ENCODE results near the gene P3H2.
A peak's percentile ranks its signal among the peaks of the same experiment; 100 is the strongest.

The P3H2 gene

GRCh38 chr3:190127797-190128196, 7.1 kb upstream of the P3H2 start:
- no peak for FAIRE-seq
- DNase-seq (ENCODE audit: insufficient read length, low spot score), result no peak
- TF ChIP-seq POU2F2 (IDR thresholded peaks at IDR 0.05; ENCODE audit: low read depth, low read length) (no peak), TAF1 (IDR thresholded peaks at IDR 0.05; ENCODE audit: low read depth, low read length) (no peak), POLR2A (IDR thresholded peaks at IDR 0.05; ENCODE audit: low read depth, low read length) (no peak), SPI1 (IDR thresholded peaks at IDR 0.05; ENCODE audit: low read depth, low read length) (no peak), POLR2AphosphoS5 (IDR thresholded peaks at IDR 0.05; ENCODE audit: low read depth, low read length) (no peak), PAX5 (IDR thresholded peaks at IDR 0.05; ENCODE audit: insufficient read depth, low read length, severe bottlenecking) (no peak)

- TF ChIP-seq PAX5 (IDR thresholded peaks at IDR 0.05; ENCODE audit: insufficient read depth, low read length, severe bottlenecking), result no peak
- no peak for TF ChIP-seq POLR2AphosphoS5 (IDR thresholded peaks at IDR 0.05; ENCODE audit: low read depth, low read length)
- no peak for FAIRE-seq
- DNase-seq (ENCODE audit: insufficient read length, low spot score), result no peak
Observed at GRCh38 chr3:190127195-190127594, 6.5 kb upstream of the P3H2 start.

GRCh38 chr3:190125436-190126068, 4.9 kb upstream of the P3H2 start:
- DNase-seq (ENCODE audit: insufficient read length, low spot score) (no peak), FAIRE-seq (no peak)
- no peak for TF ChIP-seq PAX5 (IDR thresholded peaks at IDR 0.05; ENCODE audit: insufficient read depth, low read length, severe bottlenecking)
- TF ChIP-seq POLR2AphosphoS5 (IDR thresholded peaks at IDR 0.05; ENCODE audit: low read depth, low read length), result no peak
- no peak for TF ChIP-seq POU2F2 (IDR thresholded peaks at IDR 0.05; ENCODE audit: low read depth, low read length)
- TF ChIP-seq POLR2A (IDR thresholded peaks at IDR 0.05; ENCODE audit: low read depth, low read length), result no peak

GRCh38 chr3:190124067-190124466, 3.4 kb upstream of the P3H2 start:
- FAIRE-seq (no peak), DNase-seq (ENCODE audit: insufficient read length, low spot score) (no peak)

GRCh38 chr3:190122198-190122771, 1.6 kb upstream of the P3H2 start:
- TF ChIP-seq PAX5 (IDR thresholded peaks at IDR 0.05; ENCODE audit: insufficient read depth, low read length, severe bottlenecking) (no peak), POLR2A (IDR thresholded peaks at IDR 0.05; ENCODE audit: low read depth, low read length) (no peak), TAF1 (IDR thresholded peaks at IDR 0.05; ENCODE audit: low read depth, low read length) (no peak), POLR2AphosphoS5 (IDR thresholded peaks at IDR 0.05; ENCODE audit: low read depth, low read length) (no peak), SPI1 (IDR thresholded peaks at IDR 0.05; ENCODE audit: low read depth, low read length) (no peak), POU2F2 (IDR thresholded peaks at IDR 0.05; ENCODE audit: low read depth, low read length) (no peak)
- FAIRE-seq (no peak), DNase-seq (ENCODE audit: insufficient read length, low spot score) (no peak)

More at GRCh38 chr3:190124067-190124466, 3.4 kb upstream of the P3H2 start:
- TF ChIP-seq POLR2AphosphoS5 (IDR thresholded peaks at IDR 0.05; ENCODE audit: low read depth, low read length) (no peak), TAF1 (IDR thresholded peaks at IDR 0.05; ENCODE audit: low read depth, low read length) (no peak), POLR2A (IDR thresholded peaks at IDR 0.05; ENCODE audit: low read depth, low read length) (no peak), PAX5 (IDR thresholded peaks at IDR 0.05; ENCODE audit: insufficient read depth, low read length, severe bottlenecking) (no peak), SPI1 (IDR thresholded peaks at IDR 0.05; ENCODE audit: low read depth, low read length) (no peak), POU2F2 (IDR thresholded peaks at IDR 0.05; ENCODE audit: low read depth, low read length) (no peak)

GRCh38 chr3:190121383-190121782, 686 bp upstream of the P3H2 start:
- TF ChIP-seq PAX5 (IDR thresholded peaks at IDR 0.05; ENCODE audit: insufficient read depth, low read length, severe bottlenecking) (no peak), POLR2AphosphoS5 (IDR thresholded peaks at IDR 0.05; ENCODE audit: low read depth, low read length) (no peak), POU2F2 (IDR thresholded peaks at IDR 0.05; ENCODE audit: low read depth, low read length) (no peak), TAF1 (IDR thresholded peaks at IDR 0.05; ENCODE audit: low read depth, low read length) (no peak), POLR2A (IDR thresholded peaks at IDR 0.05; ENCODE audit: low read depth, low read length) (no peak)
- no peak for FAIRE-seq
- DNase-seq (ENCODE audit: insufficient read length, low spot score), result no peak

- TF ChIP-seq POU2F2 (IDR thresholded peaks at IDR 0.05; ENCODE audit: low read depth, low read length) (no peak), TAF1 (IDR thresholded peaks at IDR 0.05; ENCODE audit: low read depth, low read length) (no peak), POLR2AphosphoS5 (IDR thresholded peaks at IDR 0.05; ENCODE audit: low read depth, low read length) (no peak), SPI1 (IDR thresholded peaks at IDR 0.05; ENCODE audit: low read depth, low read length) (no peak), PAX5 (IDR thresholded peaks at IDR 0.05; ENCODE audit: insufficient read depth, low read length, severe bottlenecking) (no peak), POLR2A (IDR thresholded peaks at IDR 0.05; ENCODE audit: low read depth, low read length) (no peak)
- DNase-seq (ENCODE audit: insufficient read length, low spot score) (no peak), FAIRE-seq (no peak)
Observed at GRCh38 chr3:190121061-190121377, 322 bp upstream of the P3H2 start.

GRCh38 chr3:190119461-190120268, 1.0 kb downstream of the P3H2 start:
- FAIRE-seq (peak; percentile 38), DNase-seq (ENCODE audit: insufficient read length, low spot score) (no peak)
- TF ChIP-seq SPI1 (IDR thresholded peaks at IDR 0.05; ENCODE audit: low read depth, low read length) (peak; percentile 93), POLR2A (IDR thresholded peaks at IDR 0.05; ENCODE audit: low read depth, low read length) (no peak), TAF1 (IDR thresholded peaks at IDR 0.05; ENCODE audit: low read depth, low read length) (no peak), POU2F2 (IDR thresholded peaks at IDR 0.05; ENCODE audit: low read depth, low read length) (no peak), PAX5 (IDR thresholded peaks at IDR 0.05; ENCODE audit: insufficient read depth, low read length, severe bottlenecking) (no peak), POLR2AphosphoS5 (IDR thresholded peaks at IDR 0.05; ENCODE audit: low read depth, low read length) (no peak)

- TF ChIP-seq POLR2A (IDR thresholded peaks at IDR 0.05; ENCODE audit: low read depth, low read length) (no peak), PAX5 (IDR thresholded peaks at IDR 0.05; ENCODE audit: insufficient read depth, low read length, severe bottlenecking) (no peak)
- no peak for FAIRE-seq
Observed at GRCh38 chr3:190118438-190118837, 2.3 kb downstream of the P3H2 start.

GRCh38 chr3:190117981-190118380, 2.7 kb downstream of the P3H2 start:
- no peak for TF ChIP-seq SPI1 (IDR thresholded peaks at IDR 0.05; ENCODE audit: low read depth, low read length)
- DNase-seq (ENCODE audit: insufficient read length, low spot score) (no peak), FAIRE-seq (no peak)

More at GRCh38 chr3:190118438-190118837, 2.3 kb downstream of the P3H2 start:
- no peak for DNase-seq (ENCODE audit: insufficient read length, low spot score)
